ENCODE measurements around the gene CALY. TPM values are rescaled to one million over a fixed set of nuclear protein-coding genes. Genes with fewer than 3 reads are reported as not detected.
"Not testable (repeated sequence)": the region's sequence is repeated elsewhere in the genome, so short reads cannot be mapped to it uniquely, and the experiment has no call there.

Gene CALY
- total RNA-seq = not detected

DNA sequence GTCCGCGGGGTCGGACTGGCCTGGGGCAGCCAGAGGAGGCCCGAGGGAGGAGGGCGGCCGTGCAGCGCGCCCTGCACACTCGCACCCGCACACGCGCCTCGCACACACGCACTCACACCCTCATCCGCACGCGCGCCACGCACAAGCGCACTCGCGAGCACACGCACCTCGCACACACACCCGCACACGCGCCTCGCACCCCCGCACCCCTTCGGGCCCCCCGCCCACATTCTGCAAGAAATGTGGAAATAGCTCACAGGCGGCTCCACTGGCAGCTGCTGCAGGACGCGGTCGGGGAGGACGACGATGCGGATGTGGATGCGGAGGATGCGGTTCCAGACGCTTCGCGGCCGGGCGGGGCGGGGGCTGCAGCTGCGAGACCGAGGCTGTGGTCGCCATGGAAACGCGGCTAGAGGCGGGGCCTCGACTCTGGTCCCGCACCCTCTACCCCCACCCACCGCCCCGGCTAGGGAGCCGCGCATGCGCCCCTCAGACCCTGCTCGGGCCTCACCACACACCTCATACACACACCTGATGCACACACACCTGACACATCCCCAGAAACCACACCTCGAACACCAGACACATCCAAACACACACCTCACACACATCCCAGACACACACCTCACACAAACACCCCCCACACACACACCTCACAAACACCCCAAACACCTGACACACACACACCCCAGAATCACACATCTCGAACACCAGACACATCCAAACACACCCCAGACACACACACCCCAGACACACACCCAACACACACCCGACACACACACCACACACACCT is at the start of gene CALY:
Gene CALY (minus strand): TSS at position 320 of the 793 bp plus-strand sequence. CDS start 7,907 bp downstream, outside the sequence.
- DNase-seq = no peak

GRCh38 chr10:133385214-133385613 is 48.5 kb upstream of the CALY start:
- no peak for DNase-seq

DNA sequence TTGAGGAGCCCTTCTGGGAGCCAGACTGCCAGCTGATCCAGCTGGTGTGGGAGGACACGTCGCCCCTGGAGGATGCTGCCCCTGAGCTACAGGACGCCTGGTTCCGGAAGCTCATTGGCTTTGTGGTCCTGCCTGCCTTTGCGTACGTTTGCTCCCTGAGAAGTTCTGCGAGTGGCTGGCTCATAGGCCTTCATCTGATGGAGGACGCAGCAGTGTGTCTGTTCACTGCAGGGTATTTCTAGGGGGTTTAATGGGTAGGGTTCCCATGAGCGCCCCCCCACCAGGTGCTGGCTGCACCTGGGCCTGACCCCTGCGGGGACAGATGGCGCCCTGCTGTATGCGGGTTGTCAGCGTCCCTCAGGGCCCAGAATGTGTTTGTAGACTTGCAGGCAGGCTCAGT is 47.4 kb upstream of the CALY start:
- DNase-seq = no peak

- no peak for DNase-seq
These were observed 46.9 kb upstream of the CALY start for GRCh38 chr10:133383551-133383950.

- DNase-seq = no peak
These were observed 44.3 kb upstream of the CALY start for GRCh38 chr10:133381036-133381435.

DNA sequence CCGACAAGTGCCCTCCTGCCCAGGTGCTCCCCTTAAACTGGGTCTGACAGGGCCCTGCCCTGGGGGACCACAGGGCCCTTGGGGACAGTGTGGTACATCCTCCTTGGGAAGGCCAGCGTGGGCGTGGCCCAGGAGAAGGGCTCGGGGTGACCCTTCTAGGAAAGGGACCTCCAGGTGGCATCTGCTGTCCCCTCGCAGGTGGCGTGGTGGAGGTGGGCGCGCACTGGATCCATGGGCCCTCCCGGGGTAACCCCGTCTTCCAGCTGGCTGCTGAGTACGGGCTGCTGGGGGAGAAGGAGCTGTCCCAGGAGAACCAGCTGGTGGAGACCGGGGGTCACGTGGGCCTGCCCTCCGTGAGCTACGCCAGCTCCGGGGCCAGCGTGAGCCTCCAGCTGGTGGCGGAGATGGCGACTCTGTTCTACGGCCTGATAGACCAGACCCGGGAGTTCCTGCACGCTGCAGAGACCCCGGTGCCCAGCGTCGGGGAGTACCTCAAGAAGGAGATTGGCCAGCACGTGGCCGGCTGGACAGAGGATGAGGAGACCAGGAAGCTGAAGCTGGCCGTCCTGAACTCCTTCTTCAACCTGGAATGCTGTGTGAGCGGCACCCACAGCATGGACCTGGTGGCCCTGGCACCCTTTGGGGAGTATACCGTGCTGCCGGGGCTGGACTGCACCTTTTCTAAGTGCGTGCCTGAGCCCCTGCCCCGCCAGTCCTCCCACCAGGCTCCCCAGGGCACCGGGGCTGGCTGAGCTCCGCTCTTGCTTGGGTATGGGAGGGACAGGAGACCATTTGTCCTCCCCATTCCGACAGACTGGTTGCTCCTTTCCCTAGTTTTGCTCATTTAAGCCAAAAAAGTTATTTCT is 43.3 kb upstream of the CALY start:
- no peak for DNase-seq

GRCh38 chr10:133379152-133379800 is 42.6 kb upstream of the CALY start, which contains the start of gene PAOX:
Gene PAOX, plus strand, starts transcription at chr10:133379262. Its CDS starts 55 bp downstream, at chr10:133379317.
- no peak for DNase-seq

DNA sequence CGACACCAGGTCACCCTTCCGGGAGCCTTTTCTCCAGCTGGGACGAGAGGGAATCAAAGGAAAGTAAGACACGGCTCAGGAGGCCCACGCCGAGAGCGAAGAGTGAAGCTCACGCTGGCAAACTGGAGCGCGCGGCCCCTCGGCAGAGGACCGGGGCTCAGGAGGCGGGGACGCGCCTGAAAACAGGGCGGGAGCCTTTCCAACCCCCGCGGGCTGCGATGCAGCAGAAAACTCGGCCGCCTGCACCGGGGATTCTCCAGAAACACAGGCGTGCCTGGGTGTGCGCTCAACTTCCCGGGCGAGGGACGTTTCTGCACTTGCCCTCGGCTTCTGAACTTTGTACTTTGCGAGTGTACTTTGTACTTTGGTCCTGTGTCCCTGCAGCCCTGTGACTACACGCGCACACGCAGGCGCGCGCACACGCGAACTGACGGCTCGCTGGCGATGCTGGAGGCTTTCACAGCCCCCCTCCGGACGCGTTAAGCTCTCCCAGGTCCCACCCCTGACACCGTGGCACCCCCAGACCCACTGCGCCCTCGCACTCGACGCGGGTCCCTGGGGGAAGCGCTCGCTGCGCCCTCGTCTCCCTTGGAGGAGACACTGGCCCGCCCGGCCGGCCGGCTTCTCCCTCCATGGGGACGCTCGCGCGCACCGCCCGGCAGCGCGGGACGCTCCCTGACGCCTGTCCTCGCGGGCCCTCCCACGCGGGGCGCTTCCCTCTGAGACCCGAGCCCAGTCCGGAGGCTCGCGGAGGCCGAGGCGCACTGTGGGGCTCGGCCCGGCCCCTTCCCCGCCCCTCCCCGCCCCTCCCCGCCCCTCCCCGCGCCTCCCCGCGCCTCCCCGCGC is 41.8 kb upstream of the CALY start:
- peak; percentile 54 for DNase-seq

DNA sequence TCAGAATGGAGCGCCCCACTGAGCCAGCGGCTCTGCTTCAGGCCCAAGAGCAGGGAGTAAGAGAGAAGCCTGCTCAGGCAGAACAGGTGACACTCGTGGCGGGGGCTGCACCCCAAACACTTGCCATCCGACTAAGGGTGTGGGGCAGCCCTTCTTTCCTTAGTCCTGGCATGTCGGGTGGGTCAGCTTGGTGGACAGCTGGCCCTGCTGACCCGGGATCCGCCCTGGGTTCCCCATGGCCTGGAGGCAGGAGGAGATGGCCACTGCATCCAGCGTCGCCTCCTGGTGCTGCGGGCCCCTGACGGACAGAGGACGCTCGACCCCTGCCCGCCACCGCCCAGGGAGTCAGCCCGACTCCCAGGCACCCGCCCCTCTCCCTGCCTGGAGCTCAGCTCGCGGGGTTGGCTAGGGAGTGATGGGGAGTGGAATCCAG is 41.1 kb upstream of the CALY start:
- DNase-seq = no peak

GRCh38 chr10:133377025-133377817 is 40.5 kb upstream of the CALY start:
- DNase-seq = no peak

DNA sequence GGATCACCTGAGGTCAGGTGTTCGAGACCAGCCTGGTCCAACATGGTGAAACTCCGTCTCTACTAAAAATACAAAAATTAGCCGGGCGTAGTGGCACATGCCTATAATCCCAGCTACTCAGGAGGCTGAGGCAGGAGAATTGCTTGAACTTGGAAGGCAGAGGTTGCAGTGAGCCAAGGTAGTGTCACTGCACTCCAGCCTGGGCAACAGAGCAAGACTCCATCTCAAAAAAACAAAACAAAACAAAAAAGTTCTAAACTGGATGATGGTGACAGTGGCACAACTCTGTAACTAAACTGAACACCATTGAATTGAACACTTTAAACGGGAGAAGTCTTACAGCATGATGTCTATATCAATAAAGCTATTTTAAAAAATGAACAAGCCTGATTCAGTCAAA is 39.5 kb upstream of the CALY start:
- DNase-seq = not testable (repeated sequence)

DNA sequence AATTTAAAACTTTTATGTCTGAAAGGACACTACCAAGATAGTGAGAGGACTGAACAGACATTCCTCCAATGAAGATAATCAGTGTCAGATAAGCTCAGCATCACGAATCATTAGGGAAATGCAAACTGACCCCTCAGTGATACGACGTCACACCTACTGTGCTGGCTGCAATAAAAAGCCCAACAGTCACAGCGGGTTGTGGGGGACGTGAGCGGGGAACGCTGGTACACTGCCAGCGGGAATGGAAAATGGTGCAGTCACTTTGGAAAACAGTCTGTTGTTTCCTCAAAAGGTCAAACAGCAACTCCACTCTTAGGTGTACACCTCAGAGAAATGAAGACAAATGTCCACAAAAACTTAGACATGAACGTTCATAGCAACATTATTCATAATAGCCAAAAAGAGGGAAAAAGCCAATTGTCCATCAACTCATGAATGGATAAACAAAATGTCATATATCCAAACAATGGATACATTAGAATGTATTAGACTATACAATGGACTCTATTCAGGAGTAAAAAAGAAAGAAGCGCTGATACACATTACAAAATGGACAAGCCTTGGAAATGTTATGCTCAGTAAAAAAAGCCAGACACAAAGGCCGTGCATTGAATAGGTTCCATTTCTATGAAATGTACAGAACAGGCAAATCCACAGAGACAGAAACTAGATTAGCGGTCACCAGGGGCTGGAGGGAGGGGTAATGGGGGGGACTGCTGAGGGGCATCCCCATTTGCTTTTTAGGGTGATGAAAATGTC is 38.8 kb upstream of the CALY start:
- no peak for DNase-seq

GRCh38 chr10:133373174-133374090 is 36.7 kb upstream of the CALY start, which contains the start of gene ECHS1:
Gene ECHS1, minus strand, starts transcription at chr10:133373354. Its CDS starts 21 bp downstream, at chr10:133373333.
- DNase-seq = peak; percentile 82

DNA sequence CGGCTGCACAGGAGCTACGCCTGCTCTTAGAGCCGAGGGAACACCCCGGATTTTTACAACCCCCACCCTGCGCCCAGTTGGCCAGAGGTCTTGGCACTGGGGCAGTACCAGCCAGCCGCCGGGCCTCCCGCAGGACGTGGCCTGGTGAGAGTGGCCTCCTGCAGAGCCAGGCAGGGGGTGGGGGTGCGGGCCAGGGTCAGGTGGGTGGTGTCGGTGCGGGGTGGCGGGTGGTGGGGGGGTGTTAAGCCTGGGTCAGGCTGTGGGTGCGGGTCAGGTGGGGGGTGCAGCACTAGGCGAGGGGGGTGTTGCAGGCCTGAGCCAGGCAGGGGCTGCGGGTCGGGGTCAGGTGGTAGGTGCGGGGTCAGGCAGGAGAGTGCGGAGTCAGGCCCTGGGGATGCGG is 35.8 kb upstream of the CALY start:
- no peak for DNase-seq

DNA sequence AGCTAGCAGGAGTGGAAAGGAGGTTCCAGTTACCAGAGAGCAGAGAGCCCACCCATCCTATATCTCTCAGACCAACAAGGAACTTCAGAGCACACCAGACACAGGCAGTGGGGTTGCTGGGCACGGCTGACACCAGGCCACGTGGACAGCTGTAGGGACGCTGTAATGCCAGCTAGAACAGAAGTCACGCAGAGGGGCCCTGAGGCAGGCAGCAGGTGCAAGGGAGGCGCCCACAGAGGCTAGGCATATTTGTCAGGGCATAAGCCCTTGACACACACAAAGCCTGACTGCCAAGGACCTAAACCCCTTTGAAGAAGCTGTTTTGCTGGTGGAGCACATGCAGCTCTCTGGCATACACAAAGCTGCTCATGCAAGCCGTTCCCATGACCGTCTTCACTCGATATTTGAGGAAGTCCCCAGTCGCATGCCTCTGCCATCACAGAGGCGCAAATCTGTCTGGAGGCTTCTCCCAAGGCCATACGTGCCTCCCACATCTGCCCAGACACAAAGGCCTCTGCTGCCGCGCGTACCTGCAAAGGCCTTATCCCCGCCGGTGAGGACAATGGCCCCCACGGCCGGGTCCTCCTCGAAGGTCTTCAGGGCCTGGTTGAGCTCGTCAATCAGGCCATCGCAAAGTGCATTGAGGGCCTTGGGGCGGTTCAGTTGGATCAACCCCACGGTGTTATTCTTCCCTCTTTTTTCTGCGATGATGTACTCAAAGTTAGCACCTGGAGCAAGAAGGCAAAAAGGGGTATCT is 33.5 kb upstream of the CALY start:
- no peak for DNase-seq

DNA sequence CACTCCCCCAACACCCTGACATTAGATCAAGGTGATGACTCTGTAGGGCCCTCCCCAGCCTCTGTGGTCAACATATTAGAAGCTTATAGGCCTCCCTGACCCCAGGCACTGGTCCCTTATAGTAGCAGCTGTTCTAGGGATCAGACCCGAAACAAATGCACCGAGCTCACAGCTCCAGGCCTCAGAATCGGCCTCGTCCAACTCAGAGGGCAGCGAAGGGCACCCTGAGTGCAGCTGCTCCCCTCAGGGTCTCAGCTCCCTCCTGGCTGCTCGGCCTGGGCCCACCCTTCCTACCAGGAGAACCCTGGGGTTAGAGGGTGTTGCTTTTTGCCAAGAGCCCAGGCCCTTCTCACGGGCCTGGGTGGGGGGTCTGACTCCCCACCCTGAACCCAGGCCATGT is 31.5 kb upstream of the CALY start:
- no peak for DNase-seq

DNA sequence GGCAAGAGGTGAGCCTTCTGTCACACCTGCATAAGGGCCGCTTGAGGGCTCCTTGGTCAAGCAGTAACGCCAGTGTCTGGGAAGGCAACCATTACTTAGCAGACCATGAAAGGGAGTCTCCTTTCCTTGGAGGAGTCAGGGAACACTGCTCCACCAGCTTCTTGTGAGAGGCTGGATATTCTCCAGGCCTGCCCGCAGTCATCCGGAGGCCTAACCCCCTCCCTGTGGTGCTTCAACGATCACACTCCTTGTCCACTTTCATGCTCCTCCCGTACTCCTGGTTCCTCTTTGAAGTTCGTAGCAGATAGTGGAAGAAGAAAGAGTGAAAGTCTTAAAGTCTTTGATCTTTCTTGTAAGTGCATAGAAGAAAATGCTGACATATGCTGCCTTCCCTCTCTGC is 30.8 kb upstream of the CALY start:
- not testable (repeated sequence) for DNase-seq

DNA sequence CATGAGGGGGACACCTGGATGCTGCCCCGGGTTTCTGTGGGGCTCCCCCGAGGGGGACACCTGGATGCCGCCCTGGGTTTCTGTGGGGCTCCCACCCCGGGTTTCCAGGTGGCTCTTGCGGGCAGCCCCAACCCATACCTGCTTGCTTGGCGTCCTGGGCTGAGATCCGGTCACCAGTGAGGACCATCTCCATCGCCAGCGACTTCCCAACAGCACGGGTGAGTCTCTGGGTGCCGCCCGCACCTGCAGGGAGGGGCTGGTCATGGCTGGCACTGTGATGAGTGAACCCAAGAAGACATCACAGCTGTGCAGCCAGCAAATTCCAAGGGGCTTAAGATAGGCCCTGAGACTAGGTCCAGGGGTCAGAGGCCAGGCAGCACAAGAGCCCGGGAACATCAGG is 30.1 kb upstream of the CALY start:
- DNase-seq = no peak
